Activated T-cell treated with anti-CD3 and anti-CD28 coated beads, Interleukin-2, amount 50 U/mL, for 72 hours (primary cell): ENCODE data around the gene PDLIM4. TPM values are rescaled to one million over a fixed set of nuclear protein-coding genes. Genes with fewer than 3 reads are reported as not detected.

Source experiments
- ATAC-seq, 2 donors: fragments of 150-1000 bp; cut with Tn5 transposase; replicated peaks in 1 of 2; 2 replicates each; pipeline ENCODE4 v1.10.0; 2021; ENCODE audit warnings: moderate library complexity in 2 of 2, mild to moderate bottlenecking in 1 of 2
- DNase-seq, 2 donors: peaks; one replicate each; pipeline ENCODE4 v3.0.0; 2021 to 2022; ENCODE audit warnings: mixed read lengths in 1 of 2
- H3K27ac Mint-ChIP-seq: one replicate; pipeline ENCODE4 v1.8.0; 2022; ENCODE audit warnings: mild to moderate bottlenecking, moderate library complexity, mixed read lengths
- H3K27me3 Mint-ChIP-seq: one replicate; pipeline ENCODE4 v1.8.0; 2022; ENCODE audit warnings: low read depth, mixed read lengths
- H3K36me3 Mint-ChIP-seq, 2 donors: one replicate each; pipeline ENCODE4 v1.8.0; 2022; ENCODE audit warnings: mixed read lengths in 2 of 2, mild to moderate bottlenecking in 1 of 2; ENCODE audit not compliant: insufficient read depth in 2 of 2
- H3K4me1 Mint-ChIP-seq: one replicate; pipeline ENCODE4 v1.8.0; 2022; ENCODE audit warnings: low read depth, mixed read lengths
- H3K4me3 Mint-ChIP-seq, 2 donors: one replicate each; pipeline ENCODE4 v1.8.0; 2022; ENCODE audit warnings: mild to moderate bottlenecking in 2 of 2, mixed read lengths in 2 of 2, moderate library complexity in 2 of 2
- H3K9me3 Mint-ChIP-seq, 2 donors: one replicate each; pipeline ENCODE4 v1.8.0; 2022; ENCODE audit warnings: mixed read lengths in 2 of 2
- total RNA-seq, 2 donors: library from RNA; stranded (reverse); gene quantifications; one replicate each; pipeline ENCODE4 v1.2.3, GENCODE V29; 2022

Gene PDLIM4
- total RNA-seq, 2 donors from 2014 or later = 0.79 to 1.2 TPM

DNA sequence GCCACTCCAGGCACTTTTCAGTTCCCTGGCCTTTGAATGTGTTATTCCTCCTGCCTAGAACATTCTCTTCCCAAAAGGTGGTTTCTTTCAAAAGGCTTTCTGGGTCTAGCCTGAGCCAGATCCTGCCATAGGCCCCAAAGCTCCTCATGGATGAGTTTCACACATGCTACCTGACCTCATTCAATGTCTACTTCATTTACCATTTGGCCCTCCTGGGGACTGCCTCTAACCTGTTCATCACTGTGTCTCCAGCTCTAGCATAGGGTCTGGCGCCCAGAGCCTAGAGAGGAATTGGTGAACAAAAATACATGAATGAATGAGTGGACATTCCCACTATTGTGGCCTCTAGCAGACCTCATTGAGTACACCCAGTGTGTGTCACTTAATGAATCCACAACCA lies 24.4 kb upstream of the PDLIM4 start:
- Mint-ChIP-seq H3K36me3 (no peaks in the 10 kb centered on the region), H3K27me3 (peaks cover 33% of the 10 kb centered on the region), H3K27ac (no peak overlapping the region), H3K4me1 (no peaks in the 10 kb centered on the region), H3K9me3 (no peaks in the 10 kb centered on the region), H3K4me3 (no peak overlapping the region)
- DNase-seq (no peak), ATAC-seq (no peak)

DNA sequence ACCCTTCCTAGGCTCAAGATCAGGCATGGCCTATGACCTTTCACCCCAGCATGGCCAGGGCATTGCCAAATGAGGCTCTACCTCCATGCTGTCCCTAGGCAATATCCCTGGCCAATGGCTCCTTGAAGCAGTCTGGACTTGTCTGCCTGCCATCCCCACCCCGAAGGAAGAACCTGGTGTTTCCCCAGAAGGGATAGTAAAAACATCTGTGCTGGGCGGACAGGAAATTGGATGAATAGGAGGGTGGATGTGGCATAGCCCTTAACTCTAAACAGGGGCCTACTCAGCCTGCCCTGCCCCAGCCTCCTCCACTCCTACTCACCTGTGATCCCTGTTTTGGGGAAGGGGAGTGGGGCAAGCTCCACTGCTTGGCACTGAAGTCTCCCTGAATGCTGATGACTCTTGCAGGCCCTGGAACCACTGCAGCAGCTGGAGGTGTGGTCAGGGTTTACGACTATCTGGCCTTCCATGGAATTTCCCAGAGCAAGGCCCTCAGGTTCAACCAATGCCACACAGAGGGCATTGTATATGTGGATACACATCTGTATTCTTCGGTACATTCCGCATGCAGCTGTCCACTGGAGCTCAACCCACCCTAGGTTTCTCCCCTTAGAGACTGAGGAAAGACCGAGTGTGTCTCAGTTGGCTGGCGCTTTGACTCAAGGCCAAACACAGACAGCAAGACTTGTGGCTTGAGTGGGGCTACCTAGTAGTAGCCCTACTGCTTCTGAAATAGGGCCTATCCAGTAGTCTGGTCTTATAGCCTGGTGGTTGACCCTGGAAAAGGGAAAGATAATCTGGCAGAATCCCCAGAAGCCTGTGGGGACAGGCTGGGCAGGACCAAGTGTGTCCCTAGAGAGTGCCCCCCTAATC lies 23.4 kb upstream of the PDLIM4 start:
- H3K27ac Mint-ChIP-seq = no peak overlapping the region

GRCh38 chr5:132234684-132235062 lies 22.8 kb upstream of the PDLIM4 start:
- Mint-ChIP-seq H3K4me3 (no peak overlapping the region), H3K9me3 (no peaks in the 10 kb centered on the region), H3K4me1 (no peaks in the 10 kb centered on the region), H3K27me3 (peaks cover 22% of the 10 kb centered on the region), H3K27ac (no peak overlapping the region), H3K36me3 (no peaks in the 10 kb centered on the region)
- ATAC-seq (no peak), DNase-seq (no peak)

More for the DNA sequence above, 23.4 kb upstream of the PDLIM4 start:
- no peaks in the 10 kb centered on the region for H3K4me1 Mint-ChIP-seq
- no peak for ATAC-seq
- no peaks in the 10 kb centered on the region for H3K36me3 Mint-ChIP-seq
- H3K9me3 Mint-ChIP-seq = no peaks in the 10 kb centered on the region
- H3K4me3 Mint-ChIP-seq = no peak overlapping the region
- no peak for DNase-seq
- H3K27me3 Mint-ChIP-seq = peaks cover 28% of the 10 kb centered on the region

DNA sequence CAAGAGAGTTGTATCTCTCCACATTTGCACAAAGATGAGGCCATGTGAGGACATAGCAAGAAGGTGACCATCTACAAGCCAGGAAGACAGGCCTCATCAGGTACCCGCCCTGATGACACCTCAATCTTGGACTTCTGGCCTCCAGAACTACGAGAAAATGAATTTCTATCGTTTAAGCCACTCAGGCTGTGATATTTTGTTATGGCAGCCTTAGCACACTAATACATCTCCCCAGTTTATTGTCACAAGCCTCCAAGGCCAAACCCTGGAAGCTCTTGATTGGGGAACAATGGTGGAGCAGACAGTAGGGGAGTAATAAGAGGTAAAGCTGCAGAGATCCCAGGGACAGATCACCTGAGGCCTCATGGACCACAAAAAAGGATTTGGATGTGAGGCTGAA lies 22.2 kb upstream of the PDLIM4 start:
- H3K27me3 Mint-ChIP-seq = peaks cover 17% of the 10 kb centered on the region
- DNase-seq (no peak), ATAC-seq (no peak)
- no peaks in the 10 kb centered on the region for H3K4me1 Mint-ChIP-seq
- no peak overlapping the region for H3K27ac Mint-ChIP-seq
- H3K4me3 Mint-ChIP-seq = no peak overlapping the region
- no peaks in the 10 kb centered on the region for H3K9me3 Mint-ChIP-seq
- H3K36me3 Mint-ChIP-seq = no peaks in the 10 kb centered on the region

- DNase-seq = no peak
- ATAC-seq = peak; percentile 25 to 35
- H3K4me3 Mint-ChIP-seq = no peak overlapping the region
- no peak overlapping the region for H3K27ac Mint-ChIP-seq
- H3K27me3 Mint-ChIP-seq = peaks cover 5% of the 10 kb centered on the region
- peaks cover 2% of the 10 kb centered on the region in 2 donors for H3K9me3 Mint-ChIP-seq
- H3K4me1 Mint-ChIP-seq = no peaks in the 10 kb centered on the region
- peaks cover 0 to 2% of the 10 kb centered on the region in 2 donors for H3K36me3 Mint-ChIP-seq
Measured at GRCh38 chr5:132237141-132237540, 20.4 kb upstream of the PDLIM4 start.

DNA sequence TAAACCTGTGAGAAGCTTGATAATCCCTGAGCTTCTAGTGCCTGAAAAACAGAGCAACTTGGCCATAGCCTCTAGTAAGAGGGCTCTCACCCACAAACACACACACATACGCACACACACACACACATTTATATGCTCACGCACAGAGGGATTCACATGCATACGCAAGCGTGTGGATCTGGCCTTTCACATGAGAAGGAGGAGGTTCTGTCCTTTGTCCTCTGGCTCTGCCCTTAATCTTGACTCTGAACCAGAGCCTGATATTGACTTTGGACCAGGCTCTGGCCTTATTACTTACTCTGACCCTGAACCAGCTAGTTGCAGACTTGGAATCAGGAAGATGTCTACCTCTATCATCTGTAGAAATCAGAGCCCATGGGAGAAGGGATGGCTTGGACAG lies 19.8 kb upstream of the PDLIM4 start:
- Mint-ChIP-seq H3K27me3 (peaks cover 6% of the 10 kb centered on the region), H3K9me3 (peaks cover 2% of the 10 kb centered on the region in 2 donors), H3K36me3 (peaks cover 0 to 2% of the 10 kb centered on the region in 2 donors), H3K4me1 (no peaks in the 10 kb centered on the region), H3K4me3 (no peak overlapping the region), H3K27ac (no peak overlapping the region)
- no peak for ATAC-seq
- no peak for DNase-seq

GRCh38 chr5:132238169-132238744 lies 19.2 kb upstream of the PDLIM4 start:
- ATAC-seq (peak; percentile 81 to 85), DNase-seq (peak; percentile 82 to 83)
- Mint-ChIP-seq H3K27me3 (peaks cover 6% of the 10 kb centered on the region), H3K27ac (no peak overlapping the region), H3K4me3 (no peak overlapping the region), H3K4me1 (no peaks in the 10 kb centered on the region), H3K36me3 (peaks cover 0 to 4% of the 10 kb centered on the region in 2 donors), H3K9me3 (peaks cover 2% of the 10 kb centered on the region in 2 donors)

DNA sequence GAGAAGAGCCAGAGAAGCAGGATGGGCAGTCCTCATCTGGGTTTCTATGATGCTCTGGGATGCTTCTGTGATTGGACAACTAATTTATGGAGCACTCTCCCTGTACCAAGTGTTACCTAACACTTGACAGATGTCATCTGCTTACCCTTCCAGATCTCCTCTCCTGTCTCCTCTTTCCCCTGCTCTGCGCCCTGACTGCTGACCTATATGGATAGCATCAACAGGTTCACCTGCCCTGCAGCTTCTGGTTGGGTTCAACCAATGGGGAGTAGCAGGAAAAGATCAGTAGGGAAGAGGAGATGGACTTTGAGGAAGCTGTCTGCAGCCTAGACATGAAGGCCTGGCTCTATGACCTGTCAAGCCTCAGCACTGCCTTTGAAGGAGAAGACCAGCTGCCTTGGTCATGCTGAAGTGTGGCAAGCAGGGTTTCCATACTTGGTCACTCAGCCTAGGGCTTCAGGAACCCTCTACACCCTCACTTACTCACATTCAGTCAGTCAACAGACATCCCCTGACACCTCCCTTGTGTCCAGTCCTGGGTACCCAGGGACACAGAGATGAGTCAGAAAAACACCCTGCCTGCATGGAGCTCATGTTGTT lies 18.5 kb upstream of the PDLIM4 start:
- ATAC-seq (no peak), DNase-seq (no peak)
- no peak overlapping the region for H3K27ac Mint-ChIP-seq

GRCh38 chr5:132239776-132240175 lies 17.7 kb upstream of the PDLIM4 start:
- H3K27me3 Mint-ChIP-seq = peaks cover 10% of the 10 kb centered on the region
- H3K27ac Mint-ChIP-seq = no peak overlapping the region

More for the DNA sequence above, 18.5 kb upstream of the PDLIM4 start:
- H3K27me3 Mint-ChIP-seq = peaks cover 10% of the 10 kb centered on the region
- peaks cover 2 to 4% of the 10 kb centered on the region in 2 donors for H3K9me3 Mint-ChIP-seq
- H3K36me3 Mint-ChIP-seq = peaks cover 0 to 4% of the 10 kb centered on the region in 2 donors
- H3K4me1 Mint-ChIP-seq = no peaks in the 10 kb centered on the region
- H3K4me3 Mint-ChIP-seq = no peak overlapping the region

DNA sequence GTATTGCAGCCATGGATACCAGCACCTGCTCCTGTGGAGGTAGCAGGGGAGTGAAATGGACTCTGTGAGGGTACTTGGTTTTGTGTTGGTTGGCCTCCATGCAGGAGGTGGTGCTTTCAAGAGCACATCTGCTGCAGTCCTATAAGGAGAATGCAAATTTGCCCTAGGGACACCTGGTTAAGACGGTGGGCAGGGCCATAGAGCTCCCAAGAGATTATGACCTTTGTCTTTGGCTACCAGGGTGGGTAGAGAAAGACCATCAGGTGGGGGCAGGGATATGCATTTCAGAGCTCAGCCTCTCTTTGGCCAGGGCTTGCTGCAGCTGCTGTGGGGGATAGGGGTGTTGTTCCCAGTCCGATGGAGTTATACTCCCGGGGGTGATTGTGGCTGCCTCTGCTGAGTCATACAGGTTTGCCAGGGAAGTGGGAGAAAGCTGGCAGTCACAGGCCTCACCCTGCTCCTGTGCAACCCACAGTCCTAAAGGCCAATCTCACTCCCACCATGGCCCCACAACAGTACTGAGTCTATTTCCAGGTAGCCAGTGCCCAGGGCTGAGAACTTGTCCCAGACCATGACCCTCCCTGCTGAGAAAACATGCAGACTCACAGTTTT lies 14.0 kb upstream of the PDLIM4 start:
- Mint-ChIP-seq H3K4me1 (no peaks in the 10 kb centered on the region), H3K27me3 (peaks cover 28% of the 10 kb centered on the region), H3K9me3 (peaks cover 8 to 15% of the 10 kb centered on the region in 2 donors), H3K36me3 (peaks cover 17% of the 10 kb centered on the region in 2 donors), H3K27ac (no peak overlapping the region), H3K4me3 (no peak overlapping the region)
- ATAC-seq (no peak), DNase-seq (no peak)

More at GRCh38 chr5:132239776-132240175, 17.7 kb upstream of the PDLIM4 start:
- ATAC-seq (no peak), DNase-seq (no peak)
- H3K9me3 Mint-ChIP-seq = peaks cover 5 to 9% of the 10 kb centered on the region in 2 donors
- H3K4me1 Mint-ChIP-seq = no peaks in the 10 kb centered on the region
- peaks cover 4 to 8% of the 10 kb centered on the region in 2 donors for H3K36me3 Mint-ChIP-seq
- no peak overlapping the region for H3K4me3 Mint-ChIP-seq

DNA sequence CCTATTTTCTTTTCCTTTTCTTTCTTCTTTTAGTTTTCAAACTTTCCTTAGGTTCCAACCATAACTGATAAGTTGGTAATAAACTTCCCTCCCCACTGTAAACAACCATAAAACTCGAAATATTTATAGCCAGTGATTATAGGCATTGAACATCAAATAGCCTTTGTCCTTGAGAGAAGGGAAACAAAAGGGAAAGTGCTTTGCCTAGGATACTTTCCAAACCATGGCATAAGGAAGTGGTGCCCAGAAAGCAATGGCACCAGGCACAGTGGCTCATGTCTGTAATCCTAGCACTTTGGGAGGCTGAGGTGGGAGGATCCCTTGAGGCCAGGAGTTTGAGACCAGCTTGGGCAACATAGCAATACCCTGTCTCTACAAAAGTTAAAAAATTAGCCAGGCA lies 11.9 kb upstream of the PDLIM4 start:
- H3K4me3 Mint-ChIP-seq = no peak overlapping the region
- DNase-seq (no peak), ATAC-seq (no peak)
- peaks cover 8 to 15% of the 10 kb centered on the region in 2 donors for H3K9me3 Mint-ChIP-seq
- peaks cover 17% of the 10 kb centered on the region in 2 donors for H3K36me3 Mint-ChIP-seq
- H3K27me3 Mint-ChIP-seq = peaks cover 28% of the 10 kb centered on the region
- no peaks in the 10 kb centered on the region for H3K4me1 Mint-ChIP-seq
- H3K27ac Mint-ChIP-seq = no peak overlapping the region

DNA sequence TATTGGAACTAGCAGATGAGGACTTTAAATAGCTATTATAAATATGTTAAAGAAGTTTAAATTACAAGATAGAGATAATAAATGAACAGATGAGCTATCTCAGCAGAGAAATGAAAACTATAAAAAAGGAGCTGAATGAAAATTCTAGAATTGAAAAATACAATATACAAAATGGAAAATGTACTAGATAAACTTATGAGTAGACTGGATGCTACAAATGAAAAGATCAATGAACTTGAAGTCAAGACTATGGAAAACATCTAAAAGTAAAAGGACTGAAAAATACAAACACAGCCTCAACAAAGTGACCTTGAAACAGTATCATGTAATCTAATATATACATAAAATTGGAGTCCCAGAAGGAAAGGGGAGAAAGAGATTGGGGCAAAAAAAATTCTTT lies 10.7 kb upstream of the PDLIM4 start:
- H3K9me3 Mint-ChIP-seq = peaks cover 7 to 15% of the 10 kb centered on the region in 2 donors
- H3K27me3 Mint-ChIP-seq = peaks cover 28% of the 10 kb centered on the region
- peaks cover 17% of the 10 kb centered on the region in 2 donors for H3K36me3 Mint-ChIP-seq
- DNase-seq = no peak
- no peaks in the 10 kb centered on the region for H3K4me1 Mint-ChIP-seq
- H3K4me3 Mint-ChIP-seq = no peak overlapping the region
- ATAC-seq = no peak
- H3K27ac Mint-ChIP-seq = no peak overlapping the region

- no peak overlapping the region for H3K27ac Mint-ChIP-seq
- peaks cover 6 to 8% of the 10 kb centered on the region in 2 donors for H3K36me3 Mint-ChIP-seq
- no peak overlapping the region for H3K4me3 Mint-ChIP-seq
- ATAC-seq (no peak), DNase-seq (no peak)
- no peaks in the 10 kb centered on the region for H3K4me1 Mint-ChIP-seq
- peaks cover 0 to 3% of the 10 kb centered on the region in 2 donors for H3K9me3 Mint-ChIP-seq
- peaks cover 14% of the 10 kb centered on the region for H3K27me3 Mint-ChIP-seq
Measured at GRCh38 chr5:132250547-132250946, 6.9 kb upstream of the PDLIM4 start.
